Activated CD4-positive, alpha-beta T cell treated with anti-CD3 and anti-CD28 coated beads, Interleukin-2, amount 50 U/mL, for 24 hours (primary cell): ENCODE results near the gene GTF2H4.
A peak's percentile ranks its signal among the peaks of the same experiment; 100 is the strongest.
"Not testable (repeated sequence)": the region's sequence is repeated elsewhere in the genome, so short reads cannot be mapped to it uniquely, and the experiment has no call there.

Experiments used
- DNase-seq, 2 donors: peaks; one replicate each; pipeline ENCODE4 v3.0.0-alpha.2; 2020; ENCODE audit warnings: low read depth in 1 of 2, low spot score in 1 of 2

The GTF2H4 gene

DNA sequence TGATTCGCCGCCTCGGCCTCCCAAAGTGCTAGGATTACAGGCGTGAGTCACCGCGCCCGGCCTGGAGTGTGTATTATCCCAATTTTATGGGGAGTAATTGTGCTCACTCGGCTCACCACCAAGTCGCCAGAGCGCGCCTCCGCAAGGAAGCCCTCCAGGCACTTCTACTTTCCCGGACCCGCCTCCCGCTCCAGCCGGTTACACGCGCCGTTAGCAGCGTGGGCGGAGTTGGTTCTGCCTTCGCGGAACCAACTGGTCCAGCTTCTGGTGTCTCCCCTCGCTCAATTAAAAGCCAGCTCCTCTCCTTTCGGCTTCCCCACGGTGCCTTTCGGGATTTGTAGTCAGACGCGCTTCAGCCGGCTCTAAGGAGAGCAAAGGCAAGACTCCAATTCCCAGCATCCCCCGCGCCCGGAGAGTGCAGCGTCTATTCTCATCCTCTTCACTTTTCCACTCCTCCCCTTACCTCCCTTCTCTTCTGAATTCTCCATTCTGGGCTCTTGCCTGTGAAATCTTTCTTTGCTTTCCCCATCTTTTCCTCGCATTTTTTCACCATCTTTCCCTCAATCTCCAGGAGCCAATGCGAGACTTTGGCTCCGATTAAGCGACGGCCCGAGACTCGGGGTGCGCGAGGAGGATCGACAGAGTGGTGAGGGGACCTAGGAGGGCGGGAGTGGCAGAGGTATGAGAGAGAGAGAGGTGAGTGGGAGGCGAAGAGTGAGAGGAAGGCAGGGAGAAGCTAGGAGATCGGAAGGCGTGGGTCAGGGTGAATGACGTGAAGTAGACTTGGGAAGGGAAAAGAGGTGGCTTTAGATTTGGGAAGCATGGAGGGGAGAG is at the start of gene GTF2H4:
Gene GTF2H4 (plus strand): TSS at position 450 of the 834 bp plus-strand sequence.
- DNase-seq, result peak; percentile 83 to 98

DNA sequence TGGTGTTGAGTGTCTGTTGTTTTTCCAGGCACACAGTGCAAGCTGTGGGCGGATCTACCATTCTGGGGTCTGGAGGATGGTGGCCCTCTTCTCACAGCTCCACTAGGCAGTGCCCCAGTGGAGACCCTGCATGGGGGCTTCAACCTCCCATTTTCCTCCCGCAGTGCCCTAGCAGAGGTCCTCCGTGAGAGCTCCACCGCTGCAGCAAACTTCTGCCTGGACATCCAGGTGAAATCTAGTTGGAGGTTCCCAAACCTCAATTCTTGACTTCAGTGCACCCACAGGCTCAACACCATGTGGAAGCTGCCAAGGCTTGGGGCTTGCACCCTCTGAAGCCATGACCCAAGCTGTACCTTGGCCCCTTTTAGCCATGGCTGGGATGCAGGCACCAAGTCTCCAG is 48.3 kb upstream of the GTF2H4 start:
- not testable (repeated sequence) for DNase-seq

DNA sequence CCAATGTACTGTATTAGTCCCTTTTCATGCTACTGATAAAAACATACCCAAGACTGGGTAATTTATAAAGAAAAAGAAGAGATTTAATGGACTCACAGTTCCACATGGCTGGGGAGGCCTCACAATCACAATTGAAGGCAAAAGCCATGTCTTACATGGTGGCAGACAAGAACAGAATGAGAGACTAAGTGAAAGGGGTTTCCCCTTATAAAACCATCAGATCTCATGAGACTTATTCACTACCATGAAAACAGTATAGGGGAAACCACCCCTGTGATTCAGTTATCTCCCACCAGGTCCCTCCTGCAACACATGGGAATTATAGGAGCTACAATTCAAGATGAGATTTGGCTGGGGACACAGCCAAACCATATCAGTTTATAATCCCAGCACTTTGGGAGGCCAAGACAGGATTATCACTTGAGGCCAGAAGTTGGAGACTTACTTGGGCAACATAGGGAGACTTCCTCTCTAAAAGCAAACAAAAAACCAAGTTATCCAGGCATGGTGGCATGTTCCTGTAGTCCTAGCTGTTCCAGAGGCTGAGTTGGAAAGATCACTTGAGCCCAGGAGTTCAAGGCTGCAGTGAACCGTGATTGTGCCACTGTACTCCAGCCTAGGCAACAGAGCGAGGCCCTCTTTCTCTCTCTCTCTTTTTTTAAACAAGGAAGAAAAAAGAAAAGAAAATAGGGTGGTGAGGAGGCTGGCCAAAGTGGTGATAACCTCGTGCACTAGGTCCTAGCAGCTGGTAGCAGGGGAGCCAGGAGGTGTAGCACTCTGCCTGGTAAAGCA is 46.6 kb upstream of the GTF2H4 start:
- DNase-seq, result no peak

- no peak for DNase-seq
Measured at GRCh38 chr6:30862156-30862875, 45.7 kb upstream of the GTF2H4 start.

DNA sequence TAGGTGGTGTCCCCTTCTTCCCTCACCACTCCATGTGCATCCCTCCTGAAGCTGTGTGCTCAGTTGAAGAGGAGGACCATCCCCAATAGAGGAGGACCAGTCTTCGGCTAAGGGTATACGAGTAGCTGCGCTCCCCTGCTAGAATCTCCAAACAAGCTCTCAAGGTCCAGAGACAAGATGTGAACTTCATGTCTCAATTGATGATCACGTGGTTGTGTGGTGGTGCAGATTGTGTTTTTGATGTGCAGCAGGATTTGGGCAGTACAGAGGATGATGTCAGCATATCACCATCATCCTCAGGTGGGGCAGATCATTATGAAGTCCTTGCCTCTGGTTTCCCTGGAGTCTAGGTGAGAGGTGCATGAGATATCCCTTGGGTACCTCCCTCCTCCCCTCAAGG is 43.7 kb upstream of the GTF2H4 start:
- DNase-seq, result no peak

- DNase-seq, result not testable (repeated sequence)
Measured at GRCh38 chr6:30869241-30869749, 38.7 kb upstream of the GTF2H4 start.

DNA sequence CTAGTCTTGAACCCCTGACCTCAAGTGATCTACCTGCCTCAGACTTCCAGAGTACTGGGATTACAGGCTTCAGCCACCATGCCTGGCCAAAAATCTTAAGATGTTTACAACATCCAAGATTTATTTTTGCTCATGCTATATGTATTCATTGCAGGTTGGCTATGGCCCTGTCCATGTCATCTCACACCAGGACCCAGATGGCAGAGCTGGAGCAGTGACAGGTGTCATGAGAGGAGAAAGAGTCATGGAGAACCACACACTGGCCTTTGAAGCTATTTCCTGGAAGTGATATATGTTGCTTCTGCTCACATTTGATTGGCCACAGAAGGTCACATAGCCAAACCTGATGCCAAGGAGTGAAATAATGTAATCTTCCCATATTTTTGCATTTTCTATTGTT is 37.5 kb upstream of the GTF2H4 start:
- DNase-seq, result no peak

DNA sequence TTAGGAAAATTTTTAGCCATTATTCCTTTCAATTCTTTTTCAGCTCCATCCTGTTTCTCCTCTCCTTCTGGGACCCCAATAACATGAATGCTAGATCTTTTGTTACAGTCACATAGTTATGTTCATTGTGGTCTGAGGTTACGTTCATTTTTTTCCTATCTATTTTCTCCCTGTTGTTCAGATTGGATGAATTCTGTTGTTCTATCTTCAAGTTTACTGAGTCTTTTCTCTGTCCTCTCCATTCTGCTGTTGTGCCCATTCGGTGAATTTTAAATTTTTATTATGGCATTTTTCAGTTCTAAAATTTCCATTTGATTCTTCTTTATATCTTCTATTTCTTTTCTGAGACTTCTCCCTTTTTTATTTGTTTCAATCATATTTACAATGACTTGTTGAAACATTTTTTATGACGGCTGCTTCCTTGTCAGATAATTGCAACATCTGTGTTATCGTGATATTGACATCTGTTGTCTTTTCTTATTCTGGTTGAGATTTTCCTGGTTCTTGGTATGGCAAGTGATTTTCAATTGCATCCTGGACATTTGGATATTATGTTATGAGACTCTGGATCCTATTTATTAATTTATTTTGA is 36.3 kb upstream of the GTF2H4 start:
- DNase-seq, result no peak

- DNase-seq, result no peak
Measured at GRCh38 chr6:30873137-30873640, 34.8 kb upstream of the GTF2H4 start.

- DNase-seq, result not testable (repeated sequence)
Measured at GRCh38 chr6:30873795-30874194, 34.2 kb upstream of the GTF2H4 start.

DNA sequence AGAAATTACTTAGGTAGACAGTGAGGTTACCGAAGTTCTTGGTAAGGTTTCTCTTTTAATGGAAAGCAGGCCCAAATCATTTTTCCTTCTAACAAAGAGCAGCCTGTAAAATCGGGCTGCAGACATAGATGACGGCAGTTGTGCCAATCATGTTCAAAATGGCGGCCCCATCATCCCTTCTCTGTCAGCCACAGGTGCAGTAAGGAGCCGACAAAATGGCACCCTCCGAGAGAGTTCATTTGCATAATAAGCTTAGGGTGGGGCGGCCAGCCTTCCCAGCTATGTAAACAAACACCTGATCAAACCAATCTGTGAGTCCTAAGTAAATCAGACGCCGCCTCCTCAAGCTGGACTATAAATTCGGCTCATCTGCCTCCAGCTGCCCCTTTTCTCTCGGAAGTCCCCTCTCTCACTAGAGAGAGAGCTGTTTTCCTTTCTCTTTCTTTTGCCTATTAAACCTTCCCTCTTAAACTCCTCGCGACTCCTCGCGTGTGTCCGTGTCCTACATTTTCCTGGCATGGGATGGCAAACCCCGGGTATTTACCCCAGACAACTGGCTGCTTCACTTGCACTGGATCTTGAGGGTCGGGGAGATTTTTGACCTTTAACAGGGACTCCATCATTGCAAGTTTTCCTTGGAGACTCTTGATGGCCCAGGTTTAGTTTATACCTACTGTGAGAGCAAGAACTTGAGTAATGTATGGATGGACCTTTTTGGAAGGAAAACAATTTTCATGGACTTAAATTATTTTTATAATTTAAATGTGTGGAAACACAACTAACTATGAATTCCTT is 32.6 kb upstream of the GTF2H4 start:
- DNase-seq, result no peak

- DNase-seq, result peak in 1 of 2 donors; percentile 39
Measured at GRCh38 chr6:30876039-30876730, 31.8 kb upstream of the GTF2H4 start.

DNA sequence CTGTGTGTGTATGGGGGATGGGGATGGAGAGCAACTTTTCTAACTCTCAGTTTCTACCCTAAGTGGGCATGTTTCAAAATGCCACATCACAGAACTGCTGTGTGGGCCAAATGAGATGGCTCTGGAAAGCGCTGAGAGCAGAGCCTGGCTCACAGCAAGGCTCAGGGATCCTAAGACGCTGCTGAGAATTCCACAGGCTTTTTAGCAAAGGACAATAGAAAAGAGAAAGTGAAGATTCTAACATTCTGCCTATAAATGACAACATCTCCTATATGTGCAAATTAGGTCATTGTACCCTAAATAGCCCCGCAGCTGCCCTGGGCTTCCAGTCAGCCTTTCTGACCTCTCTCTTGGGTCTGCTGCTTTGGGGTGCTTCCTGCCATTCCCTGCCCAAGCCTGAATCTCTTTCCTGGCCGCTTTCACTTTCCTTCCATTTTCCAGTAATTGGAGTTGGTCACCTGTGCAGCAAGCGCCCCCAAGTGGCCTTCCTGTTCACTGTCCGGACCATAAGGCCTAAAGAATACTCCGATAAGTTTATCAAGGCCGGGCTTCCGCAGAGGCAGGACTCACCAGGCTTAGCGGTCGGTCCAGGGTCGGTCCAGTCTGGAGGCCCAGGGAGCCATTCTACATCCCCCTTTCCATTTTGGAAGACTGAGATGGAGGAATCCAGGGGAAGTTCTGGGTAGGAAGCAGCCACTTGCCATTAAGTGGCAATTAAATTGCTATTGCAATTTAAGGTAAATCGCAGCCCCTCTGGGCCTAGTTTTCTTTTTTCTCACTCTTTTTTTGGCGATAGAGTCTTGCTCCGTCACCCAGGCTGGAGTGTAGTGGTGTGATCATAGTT is 30.4 kb upstream of the GTF2H4 start:
- DNase-seq, result peak; percentile 43 to 66

GRCh38 chr6:30879684-30880427 is 28.2 kb upstream of the GTF2H4 start:
- DNase-seq, result no peak

GRCh38 chr6:30880698-30881252 is 27.2 kb upstream of the GTF2H4 start:
- DNase-seq, result no peak

GRCh38 chr6:30881392-30882203 is 26.4 kb upstream of the GTF2H4 start:
- DNase-seq, result no peak
